ENCODE results near the gene TRIOBP.
"Not testable (repeated sequence)": the region's sequence is repeated elsewhere in the genome, so short reads cannot be mapped to it uniquely, and the experiment has no call there.

The TRIOBP gene, protein sequence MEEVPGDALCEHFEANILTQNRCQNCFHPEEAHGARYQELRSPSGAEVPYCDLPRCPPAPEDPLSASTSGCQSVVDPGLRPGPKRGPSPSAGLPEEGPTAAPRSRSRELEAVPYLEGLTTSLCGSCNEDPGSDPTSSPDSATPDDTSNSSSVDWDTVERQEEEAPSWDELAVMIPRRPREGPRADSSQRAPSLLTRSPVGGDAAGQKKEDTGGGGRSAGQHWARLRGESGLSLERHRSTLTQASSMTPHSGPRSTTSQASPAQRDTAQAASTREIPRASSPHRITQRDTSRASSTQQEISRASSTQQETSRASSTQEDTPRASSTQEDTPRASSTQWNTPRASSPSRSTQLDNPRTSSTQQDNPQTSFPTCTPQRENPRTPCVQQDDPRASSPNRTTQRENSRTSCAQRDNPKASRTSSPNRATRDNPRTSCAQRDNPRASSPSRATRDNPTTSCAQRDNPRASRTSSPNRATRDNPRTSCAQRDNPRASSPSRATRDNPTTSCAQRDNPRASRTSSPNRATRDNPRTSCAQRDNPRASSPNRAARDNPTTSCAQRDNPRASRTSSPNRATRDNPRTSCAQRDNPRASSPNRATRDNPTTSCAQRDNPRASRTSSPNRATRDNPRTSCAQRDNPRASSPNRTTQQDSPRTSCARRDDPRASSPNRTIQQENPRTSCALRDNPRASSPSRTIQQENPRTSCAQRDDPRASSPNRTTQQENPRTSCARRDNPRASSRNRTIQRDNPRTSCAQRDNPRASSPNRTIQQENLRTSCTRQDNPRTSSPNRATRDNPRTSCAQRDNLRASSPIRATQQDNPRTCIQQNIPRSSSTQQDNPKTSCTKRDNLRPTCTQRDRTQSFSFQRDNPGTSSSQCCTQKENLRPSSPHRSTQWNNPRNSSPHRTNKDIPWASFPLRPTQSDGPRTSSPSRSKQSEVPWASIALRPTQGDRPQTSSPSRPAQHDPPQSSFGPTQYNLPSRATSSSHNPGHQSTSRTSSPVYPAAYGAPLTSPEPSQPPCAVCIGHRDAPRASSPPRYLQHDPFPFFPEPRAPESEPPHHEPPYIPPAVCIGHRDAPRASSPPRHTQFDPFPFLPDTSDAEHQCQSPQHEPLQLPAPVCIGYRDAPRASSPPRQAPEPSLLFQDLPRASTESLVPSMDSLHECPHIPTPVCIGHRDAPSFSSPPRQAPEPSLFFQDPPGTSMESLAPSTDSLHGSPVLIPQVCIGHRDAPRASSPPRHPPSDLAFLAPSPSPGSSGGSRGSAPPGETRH (N-terminal part only)
- 24.9 to 43.8 reads per million in 2 donors for total RNA-seq

GRCh38 chr22:37696657-37697537, at the start of gene TRIOBP:
TSS of gene TRIOBP (plus strand) at chr22:37697048. CDS start at chr22:37701366, 4,318 bp downstream.
- peak; percentile 74 for DNase-seq

GRCh38 chr22:37647317-37647716, 49.5 kb upstream of the TRIOBP start:
- no peak for DNase-seq

DNA sequence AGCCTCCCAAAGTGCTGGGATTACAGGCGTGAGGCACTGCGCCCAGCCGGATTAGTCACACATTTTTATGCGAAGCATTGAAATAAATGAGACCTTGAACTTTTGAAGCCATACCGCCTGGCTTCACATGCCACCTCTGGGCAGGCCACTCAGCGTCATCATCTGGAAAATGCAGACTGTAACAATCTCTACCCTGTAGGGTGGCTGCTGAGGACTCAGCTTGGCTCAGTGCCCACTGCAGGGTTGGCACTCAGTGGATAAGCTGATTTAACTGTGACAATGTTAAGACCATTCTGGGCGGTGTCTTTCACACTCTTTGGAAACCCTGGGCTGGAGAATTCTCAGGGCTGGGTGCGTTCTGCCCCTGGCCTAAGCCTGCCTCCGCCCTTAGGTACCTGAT, 48.9 kb upstream of the TRIOBP start:
- no peak for DNase-seq

DNA sequence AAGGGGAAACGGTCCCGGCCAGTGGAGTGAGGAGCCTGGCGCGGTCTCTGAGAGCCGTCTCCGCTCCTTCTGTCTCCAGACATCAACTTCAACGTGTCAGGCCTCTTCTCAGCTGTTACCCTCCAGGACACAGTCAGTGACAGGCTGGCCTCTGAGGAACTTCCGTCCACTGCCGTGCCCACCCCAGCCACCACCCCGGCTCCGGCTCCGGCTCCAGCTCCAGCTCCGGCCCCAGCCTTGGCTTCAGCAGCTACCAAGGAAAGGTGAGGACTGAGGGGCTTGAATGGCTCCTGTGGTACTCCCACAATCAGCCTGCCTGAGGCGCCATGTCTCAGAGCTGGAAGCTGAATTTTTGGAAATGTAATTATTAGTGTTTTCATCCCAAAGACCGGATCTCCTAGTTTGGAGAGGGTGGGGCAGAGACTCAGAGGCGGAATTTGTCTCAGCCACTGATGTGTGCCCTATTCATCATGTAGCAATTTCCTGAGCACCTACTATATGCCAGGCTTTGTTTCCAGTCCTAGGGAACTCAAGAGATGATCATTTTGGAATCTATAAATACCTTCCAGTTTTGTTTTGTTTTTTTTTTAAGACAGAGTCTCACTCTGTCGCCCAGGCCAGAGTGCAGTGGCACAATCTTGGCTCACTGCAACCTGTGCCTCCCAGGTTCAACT, 46.2 kb upstream of the TRIOBP start:
- DNase-seq: no peak

GRCh38 chr22:37654563-37655251, 42.1 kb upstream of the TRIOBP start:
- no peak for DNase-seq

DNA sequence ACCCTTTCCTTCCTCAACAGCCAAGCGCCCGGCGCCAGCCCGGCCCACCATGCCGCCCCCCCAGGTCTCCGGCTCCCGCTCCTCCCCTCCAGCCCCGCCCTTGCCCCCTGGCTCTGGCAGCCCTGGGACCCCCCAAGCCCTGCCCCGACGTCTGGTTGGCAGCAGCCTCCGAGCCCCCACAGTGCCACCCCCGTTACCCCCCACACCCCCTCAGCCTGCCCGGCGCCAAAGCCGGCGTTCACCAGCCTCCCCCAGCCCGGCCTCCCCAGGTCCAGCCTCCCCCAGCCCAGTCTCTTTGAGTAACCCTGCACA, 41.6 kb upstream of the TRIOBP start:
- DNase-seq: no peak

- DNase-seq: not testable (repeated sequence)
Observed at GRCh38 chr22:37656583-37656982, 40.3 kb upstream of the TRIOBP start.

- no peak for DNase-seq
Observed at GRCh38 chr22:37657590-37658132, 39.2 kb upstream of the TRIOBP start.

DNA sequence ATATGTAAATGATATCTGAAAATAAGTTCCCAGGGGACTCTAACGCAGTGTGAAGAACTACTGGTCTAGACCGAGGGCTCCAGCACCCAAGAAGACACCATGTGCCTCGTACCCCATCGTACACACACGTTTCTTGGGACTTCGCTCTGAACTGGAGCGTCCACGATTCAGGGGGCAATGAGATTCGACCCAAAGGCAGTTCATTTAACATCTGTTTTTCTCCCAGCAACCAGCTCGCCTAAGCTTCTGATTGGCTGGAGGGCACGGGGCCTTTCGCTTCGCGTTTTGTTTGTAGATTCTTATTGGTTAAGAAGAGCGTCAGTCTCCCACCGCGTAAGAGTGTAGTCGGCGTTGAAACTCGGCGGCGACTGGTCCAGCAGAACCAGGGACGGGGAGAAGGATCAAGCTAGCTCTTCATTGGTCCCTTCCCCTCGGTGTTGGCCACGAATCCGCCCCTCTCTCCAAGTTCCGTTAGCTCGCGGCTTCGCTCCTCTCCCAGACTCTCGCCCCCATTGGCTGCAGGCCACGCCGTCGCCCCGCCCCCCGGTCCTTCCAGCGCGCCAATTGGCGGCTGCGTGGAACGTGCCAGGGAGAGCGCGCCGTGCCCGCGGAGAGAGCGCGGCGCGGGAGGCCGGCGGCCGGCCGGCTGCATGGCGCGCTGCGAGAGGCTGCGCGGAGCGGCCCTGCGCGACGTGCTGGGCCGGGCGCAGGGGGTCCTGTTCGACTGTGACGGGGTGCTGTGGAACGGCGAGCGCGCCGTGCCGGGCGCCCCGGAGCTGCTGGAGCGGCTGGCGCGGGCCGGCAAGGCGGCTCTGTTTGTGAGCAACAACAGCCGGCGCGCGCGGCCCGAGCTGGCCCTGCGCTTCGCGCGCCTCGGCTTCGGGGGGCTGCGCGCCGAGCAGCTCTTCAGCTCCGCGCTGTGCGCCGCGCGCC, 38.4 kb upstream of the TRIOBP start, which contains the start of gene PDXP:
Gene PDXP (plus strand): TSS at position 591 of the 933 bp plus-strand sequence. CDS start 60 bp downstream, at position 651.
- peak; percentile 96 for DNase-seq

DNA sequence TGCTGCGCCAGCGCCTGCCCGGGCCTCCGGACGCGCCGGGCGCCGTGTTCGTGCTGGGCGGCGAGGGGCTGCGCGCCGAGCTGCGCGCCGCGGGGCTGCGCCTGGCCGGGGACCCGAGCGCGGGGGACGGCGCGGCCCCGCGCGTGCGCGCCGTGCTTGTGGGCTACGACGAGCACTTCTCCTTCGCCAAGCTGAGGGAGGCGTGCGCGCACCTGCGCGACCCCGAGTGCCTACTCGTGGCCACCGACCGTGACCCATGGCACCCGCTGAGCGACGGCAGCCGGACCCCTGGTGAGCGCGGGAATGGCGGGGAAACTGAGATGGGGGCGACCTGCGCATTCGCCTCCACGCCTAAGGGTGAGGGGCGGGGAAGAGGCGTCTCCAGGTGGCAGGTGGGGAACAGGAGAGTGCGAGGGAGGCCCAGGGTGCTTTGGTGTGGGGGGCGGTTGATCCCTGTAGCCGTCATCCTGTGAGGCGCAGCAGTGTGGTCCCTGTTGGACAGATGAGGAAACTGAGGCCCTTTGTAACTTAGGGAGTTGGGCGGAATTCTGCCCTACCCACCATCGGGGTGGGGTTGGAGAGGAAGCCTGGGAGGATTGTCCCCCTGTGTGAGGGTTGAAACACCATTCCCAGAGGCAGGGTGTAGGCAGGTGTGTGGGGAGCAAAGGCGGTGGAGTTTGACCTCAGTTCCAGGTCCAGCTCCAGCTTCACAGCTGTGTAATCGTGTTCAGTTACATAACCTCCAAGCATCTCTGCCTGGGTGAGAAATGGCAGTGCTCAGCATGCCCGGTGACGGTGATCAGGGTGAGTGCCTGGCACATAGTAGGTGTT, 37.6 kb upstream of the TRIOBP start:
- no peak for DNase-seq

DNA sequence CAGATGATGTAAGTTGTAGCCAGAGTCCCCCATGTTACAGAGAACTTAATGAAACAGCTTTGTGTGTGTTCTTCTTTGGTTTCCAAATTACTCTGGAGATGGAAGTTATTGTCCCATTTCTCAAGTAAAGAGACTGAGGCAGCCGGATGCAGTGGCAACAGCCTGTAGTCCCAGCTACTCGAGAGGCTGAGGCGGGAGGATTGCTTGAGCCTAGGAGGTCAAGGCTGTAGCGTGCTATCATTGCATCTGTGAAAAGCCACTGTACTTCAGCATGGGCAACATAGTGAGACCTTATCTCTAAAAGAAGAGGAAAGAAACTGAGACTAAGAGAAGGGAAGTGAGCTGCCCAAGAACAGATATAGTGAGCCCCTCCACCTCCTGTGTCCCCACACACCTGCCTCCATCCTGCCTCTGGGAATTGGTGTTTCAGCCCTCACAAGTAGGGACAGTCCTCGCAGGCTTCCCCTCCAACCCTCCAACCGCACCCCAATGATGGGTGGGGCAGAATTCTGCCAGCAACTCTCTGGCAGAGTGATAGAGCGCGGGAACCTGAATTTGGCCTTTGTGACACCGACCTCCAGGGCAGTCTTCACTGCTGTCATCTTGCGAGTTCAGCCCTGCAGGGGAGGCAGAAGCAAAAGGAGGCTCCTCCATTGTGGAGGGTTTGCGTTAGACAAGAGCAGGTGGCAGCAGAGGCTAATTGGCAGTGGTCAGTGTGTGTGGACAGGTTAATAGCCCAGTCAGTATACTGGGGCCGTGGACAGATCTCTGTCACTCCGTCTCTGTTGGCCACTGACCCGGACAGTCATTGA, 36.7 kb upstream of the TRIOBP start:
- DNase-seq: no peak

DNA sequence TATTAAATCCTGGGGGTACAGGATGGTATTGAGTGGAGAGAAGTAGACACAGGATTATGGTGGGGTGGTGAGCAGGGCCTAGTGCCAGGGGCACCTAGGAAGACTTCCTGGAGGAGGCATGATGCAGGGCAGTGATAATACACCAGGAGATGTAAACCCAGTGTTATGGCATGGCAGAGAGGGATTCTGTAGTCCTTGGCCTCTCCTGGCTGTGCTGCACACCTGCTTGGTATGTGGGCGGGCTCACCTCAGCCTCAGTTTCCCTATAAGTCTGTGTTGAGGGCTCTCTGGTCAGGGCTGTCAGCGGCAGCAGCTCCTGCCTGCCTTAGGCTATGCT, 36.2 kb upstream of the TRIOBP start:
- no peak for DNase-seq

GRCh38 chr22:37661160-37661924, 35.5 kb upstream of the TRIOBP start:
- DNase-seq: no peak

- DNase-seq: no peak
Observed at GRCh38 chr22:37662039-37662438, 34.8 kb upstream of the TRIOBP start.

- no peak for DNase-seq
Observed at GRCh38 chr22:37663521-37664140, 33.2 kb upstream of the TRIOBP start.
